ENCODE measurements around the gene PLXNA2. TPM values are rescaled to one million over a fixed set of nuclear protein-coding genes. Genes with fewer than 3 reads are reported as not detected.

Gene PLXNA2
- polyA plus RNA-seq, 1 of the 3 experiments (the other 2 are of a cell fraction), result 8.5 TPM

DNA sequence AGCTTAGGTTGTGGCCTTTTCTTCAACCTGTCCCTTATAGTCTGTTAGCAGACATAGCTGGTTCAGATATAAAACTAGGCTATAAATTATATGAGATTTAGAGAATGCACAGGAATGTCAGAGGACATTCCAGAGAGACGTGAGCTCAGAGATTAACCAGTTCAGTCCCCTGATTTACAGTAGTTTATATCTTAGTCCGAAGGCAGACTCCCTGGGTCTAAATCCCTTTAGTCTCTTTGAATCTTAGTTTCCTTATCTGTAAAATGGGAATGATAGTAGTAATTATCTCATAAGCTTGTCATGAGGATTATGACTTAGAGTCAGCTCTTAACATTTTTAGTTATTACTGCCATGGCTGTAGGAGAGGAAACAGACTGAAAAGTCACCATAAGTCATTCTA lies 45.5 kb upstream of the PLXNA2 start:
- TF ChIP-seq TCF12 (IDR thresholded peaks at IDR 0.05) (no peak), YY1 (IDR thresholded peaks at IDR 0.05; ENCODE audit: low read depth) (no peak), CHD2 (IDR thresholded peaks at IDR 0.05; ENCODE audit: low read length, partially characterized antibody) (no peak), JUND (IDR thresholded peaks at IDR 0.05) (no peak), GABPA (IDR thresholded peaks at IDR 0.05; ENCODE audit: low read depth) (no peak), MAX (IDR thresholded peaks at IDR 0.05; ENCODE audit: low read depth) (no peak), TAF1 (IDR thresholded peaks at IDR 0.05; ENCODE audit: borderline replicate concordance, low read depth, low read length) (no peak), MXI1 (IDR thresholded peaks at IDR 0.05; ENCODE audit: low read depth, low read length) (no peak), GATA2 (CRISPR knock-in tag; IDR thresholded peaks at IDR 0.05) (no peak)
- TF ChIP-seq, protein P1, sequence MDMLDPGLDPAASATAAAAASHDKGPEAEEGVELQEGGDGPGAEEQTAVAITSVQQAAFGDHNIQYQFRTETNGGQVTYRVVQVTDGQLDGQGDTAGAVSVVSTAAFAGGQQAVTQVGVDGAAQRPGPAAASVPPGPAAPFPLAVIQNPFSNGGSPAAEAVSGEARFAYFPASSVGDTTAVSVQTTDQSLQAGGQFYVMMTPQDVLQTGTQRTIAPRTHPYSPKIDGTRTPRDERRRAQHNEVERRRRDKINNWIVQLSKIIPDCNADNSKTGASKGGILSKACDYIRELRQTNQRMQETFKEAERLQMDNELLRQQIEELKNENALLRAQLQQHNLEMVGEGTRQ (IDR thresholded peaks at IDR 0.05; ENCODE audit: borderline replicate concordance, low read depth, low read length), result no peak
- TF ChIP-seq, protein P2, sequence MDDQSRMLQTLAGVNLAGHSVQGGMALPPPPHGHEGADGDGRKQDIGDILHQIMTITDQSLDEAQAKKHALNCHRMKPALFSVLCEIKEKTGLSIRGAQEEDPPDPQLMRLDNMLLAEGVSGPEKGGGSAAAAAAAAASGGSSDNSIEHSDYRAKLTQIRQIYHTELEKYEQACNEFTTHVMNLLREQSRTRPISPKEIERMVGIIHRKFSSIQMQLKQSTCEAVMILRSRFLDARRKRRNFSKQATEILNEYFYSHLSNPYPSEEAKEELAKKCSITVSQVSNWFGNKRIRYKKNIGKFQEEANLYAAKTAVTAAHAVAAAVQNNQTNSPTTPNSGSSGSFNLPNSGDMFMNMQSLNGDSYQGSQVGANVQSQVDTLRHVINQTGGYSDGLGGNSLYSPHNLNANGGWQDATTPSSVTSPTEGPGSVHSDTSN (IDR thresholded peaks at IDR 0.05), result no peak
- TF ChIP-seq, protein P3, sequence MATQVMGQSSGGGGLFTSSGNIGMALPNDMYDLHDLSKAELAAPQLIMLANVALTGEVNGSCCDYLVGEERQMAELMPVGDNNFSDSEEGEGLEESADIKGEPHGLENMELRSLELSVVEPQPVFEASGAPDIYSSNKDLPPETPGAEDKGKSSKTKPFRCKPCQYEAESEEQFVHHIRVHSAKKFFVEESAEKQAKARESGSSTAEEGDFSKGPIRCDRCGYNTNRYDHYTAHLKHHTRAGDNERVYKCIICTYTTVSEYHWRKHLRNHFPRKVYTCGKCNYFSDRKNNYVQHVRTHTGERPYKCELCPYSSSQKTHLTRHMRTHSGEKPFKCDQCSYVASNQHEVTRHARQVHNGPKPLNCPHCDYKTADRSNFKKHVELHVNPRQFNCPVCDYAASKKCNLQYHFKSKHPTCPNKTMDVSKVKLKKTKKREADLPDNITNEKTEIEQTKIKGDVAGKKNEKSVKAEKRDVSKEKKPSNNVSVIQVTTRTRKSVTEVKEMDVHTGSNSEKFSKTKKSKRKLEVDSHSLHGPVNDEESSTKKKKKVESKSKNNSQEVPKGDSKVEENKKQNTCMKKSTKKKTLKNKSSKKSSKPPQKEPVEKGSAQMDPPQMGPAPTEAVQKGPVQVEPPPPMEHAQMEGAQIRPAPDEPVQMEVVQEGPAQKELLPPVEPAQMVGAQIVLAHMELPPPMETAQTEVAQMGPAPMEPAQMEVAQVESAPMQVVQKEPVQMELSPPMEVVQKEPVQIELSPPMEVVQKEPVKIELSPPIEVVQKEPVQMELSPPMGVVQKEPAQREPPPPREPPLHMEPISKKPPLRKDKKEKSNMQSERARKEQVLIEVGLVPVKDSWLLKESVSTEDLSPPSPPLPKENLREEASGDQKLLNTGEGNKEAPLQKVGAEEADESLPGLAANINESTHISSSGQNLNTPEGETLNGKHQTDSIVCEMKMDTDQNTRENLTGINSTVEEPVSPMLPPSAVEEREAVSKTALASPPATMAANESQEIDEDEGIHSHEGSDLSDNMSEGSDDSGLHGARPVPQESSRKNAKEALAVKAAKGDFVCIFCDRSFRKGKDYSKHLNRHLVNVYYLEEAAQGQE (IDR thresholded peaks at IDR 0.05; ENCODE audit: low read depth, low read length), result no peak
- no peak overlapping the region for H3K4me3 ChIP-seq (ENCODE audit: low read depth in 2 of 2, low read length in 1 of 2)
- 36% methylated on average over 2 of the region's 2 CpGs for WGBS (ENCODE audit: low lambda C conversion rate)
- no peak overlapping the region for H3K9ac ChIP-seq
- H3K79me2 ChIP-seq (ENCODE audit: insufficient read depth), result no peaks in the 10 kb centered on the region
- H4K20me1 ChIP-seq (ENCODE audit: insufficient read depth), result no peaks in the 10 kb centered on the region
- H3K4me2 ChIP-seq, result no peak overlapping the region
- H2AFZ ChIP-seq (ENCODE audit: low read depth), result no peak overlapping the region
- ChIA-PET POLR2A (interaction anchor here (0.5 kb wide), 1 partner anchor 9 kb away, joined by 3 read pairs; no protein-coding TSS in a partner anchor), CTCF (interaction anchor here (0.9 to 1.3 kb wide), 4 partner anchors 9 to 34 kb away, joined by 3 to 5 read pairs (median 4); no protein-coding TSS in a partner anchor)
- H3K27me3 ChIP-seq (ENCODE audit: insufficient read depth), result peaks cover 10% of the 10 kb centered on the region; the same call in 1 of the 2 replicates
- no peak overlapping the region; a peak in 1 of 4 replicates for H3K27ac ChIP-seq (ENCODE audit: low read depth in 2 of 2, low read length in 1 of 2)
- H3K9me2 ChIP-seq, result no peaks in the 10 kb centered on the region
- H3K36me3 ChIP-seq (replicated peaks in 1 of 2; ENCODE audit: control insufficient read depth in 1 of 2, insufficient read depth in 2 of 2, low read length in 1 of 2), result no peaks in the 10 kb centered on the region
- no peaks in the 10 kb centered on the region for H3K9me3 ChIP-seq
- H3K4me1 ChIP-seq (ENCODE audit: control insufficient read depth in 1 of 2, insufficient read depth in 2 of 2, low read depth in 1 of 2, low read length in 1 of 2), result peaks cover 0 to 3% of the 10 kb centered on the region in 2 experiments; a peak in 2 of 4 replicates
- no peak for DNase-seq
- no peaks in the 10 kb centered on the region for H3F3A ChIP-seq (replicated peaks; ENCODE audit: insufficient read depth)

Data from SK-N-SH (cell line).